ENCODE data around the gene JUND.

DNA sequence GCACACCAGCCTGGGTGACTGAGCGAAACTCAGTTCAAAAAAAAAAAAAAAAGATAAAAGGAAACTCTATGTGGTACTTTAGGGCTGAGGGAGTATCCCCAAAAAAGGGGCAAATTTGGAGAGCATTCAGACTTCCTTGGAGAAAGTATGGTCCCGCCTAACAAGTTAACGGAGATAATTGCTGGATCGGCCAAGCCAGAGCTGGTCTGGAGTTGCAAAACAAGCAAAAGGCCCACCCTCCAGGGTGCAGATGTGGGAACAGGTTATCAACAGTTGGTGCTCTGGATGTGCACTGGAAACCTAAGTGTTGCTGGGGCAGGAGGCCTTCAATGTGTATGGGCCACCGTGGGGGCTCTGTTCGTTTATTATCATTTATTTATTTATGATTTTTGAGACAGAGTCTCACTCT is 10.0 kb downstream of the JUND start:
- TF ChIP-seq POLR2AphosphoS5 (IDR thresholded peaks at IDR 0.05; ENCODE audit: insufficient read depth in 1 of 2, low read depth in 1 of 2) (no peak), POLR2A (IDR thresholded peaks at IDR 0.05) (no peak)
- TF ChIP-seq, protein P1, sequence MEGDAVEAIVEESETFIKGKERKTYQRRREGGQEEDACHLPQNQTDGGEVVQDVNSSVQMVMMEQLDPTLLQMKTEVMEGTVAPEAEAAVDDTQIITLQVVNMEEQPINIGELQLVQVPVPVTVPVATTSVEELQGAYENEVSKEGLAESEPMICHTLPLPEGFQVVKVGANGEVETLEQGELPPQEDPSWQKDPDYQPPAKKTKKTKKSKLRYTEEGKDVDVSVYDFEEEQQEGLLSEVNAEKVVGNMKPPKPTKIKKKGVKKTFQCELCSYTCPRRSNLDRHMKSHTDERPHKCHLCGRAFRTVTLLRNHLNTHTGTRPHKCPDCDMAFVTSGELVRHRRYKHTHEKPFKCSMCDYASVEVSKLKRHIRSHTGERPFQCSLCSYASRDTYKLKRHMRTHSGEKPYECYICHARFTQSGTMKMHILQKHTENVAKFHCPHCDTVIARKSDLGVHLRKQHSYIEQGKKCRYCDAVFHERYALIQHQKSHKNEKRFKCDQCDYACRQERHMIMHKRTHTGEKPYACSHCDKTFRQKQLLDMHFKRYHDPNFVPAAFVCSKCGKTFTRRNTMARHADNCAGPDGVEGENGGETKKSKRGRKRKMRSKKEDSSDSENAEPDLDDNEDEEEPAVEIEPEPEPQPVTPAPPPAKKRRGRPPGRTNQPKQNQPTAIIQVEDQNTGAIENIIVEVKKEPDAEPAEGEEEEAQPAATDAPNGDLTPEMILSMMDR (IDR thresholded peaks at IDR 0.05) = no peak
